ENCODE results near the gene EEF2K.
A peak's percentile ranks its signal among the peaks of the same experiment; 100 is the strongest.

Gene EEF2K

GRCh38 chr16:22291860-22292318 lies 85.8 kb downstream of the EEF2K start:
- Histone ChIP-seq H3K9me3 (ENCODE audit: severe bottlenecking) (no peaks in the 10 kb centered on the region), H3K27me3 (ENCODE audit: insufficient read depth, low read depth, severe bottlenecking) (no peaks in the 10 kb centered on the region), H3K36me3 (no peaks in the 10 kb centered on the region; the same call in none of the 2 replicates), H3K27ac (no peak overlapping the region), H3K4me3 (ENCODE audit: low read depth, low read length) (no peak overlapping the region)
- TF ChIP-seq CTCF (IDR thresholded peaks at IDR 0.05; ENCODE audit: low read depth, low read length): no peak
- DNase-seq: no peak

- no peak for TF ChIP-seq CTCF (IDR thresholded peaks at IDR 0.05; ENCODE audit: low read depth, low read length)
- no peaks in the 10 kb centered on the region for H3K27me3 ChIP-seq (ENCODE audit: insufficient read depth, low read depth, severe bottlenecking)
- H3K4me3 ChIP-seq (ENCODE audit: low read depth, low read length): no peak overlapping the region
- DNase-seq: no peak
- peaks cover under 1% of the 10 kb centered on the region for H3K36me3 ChIP-seq
- no peak overlapping the region for H3K27ac ChIP-seq
- no peaks in the 10 kb centered on the region for H3K9me3 ChIP-seq (ENCODE audit: severe bottlenecking)
These were observed 86.2 kb downstream of the EEF2K start for GRCh38 chr16:22292320-22292719.

GRCh38 chr16:22293137-22294106 lies 87.3 kb downstream of the EEF2K start:
- no peaks in the 10 kb centered on the region for H3K27me3 ChIP-seq (ENCODE audit: insufficient read depth, low read depth, severe bottlenecking)
- H3K27ac ChIP-seq: no peak overlapping the region
- no peak for TF ChIP-seq CTCF (IDR thresholded peaks at IDR 0.05; ENCODE audit: low read depth, low read length)
- no peak for DNase-seq
- peaks cover 12% of the 10 kb centered on the region for H3K36me3 ChIP-seq
- H3K9me3 ChIP-seq (ENCODE audit: severe bottlenecking): no peaks in the 10 kb centered on the region
- H3K4me3 ChIP-seq (ENCODE audit: low read depth, low read length): no peak overlapping the region

GRCh38 chr16:22296225-22297113 lies 90.4 kb downstream of the EEF2K start:
- H3K36me3 ChIP-seq: peaks cover 29% of the 10 kb centered on the region
- DNase-seq: no peak
- peak overlapping the region; percentile 64 for H3K27ac ChIP-seq
- no peak for TF ChIP-seq CTCF (IDR thresholded peaks at IDR 0.05; ENCODE audit: low read depth, low read length)
- no peaks in the 10 kb centered on the region for H3K9me3 ChIP-seq (ENCODE audit: severe bottlenecking)
- H3K4me3 ChIP-seq (ENCODE audit: low read depth, low read length): peak overlapping the region; percentile 98
- no peaks in the 10 kb centered on the region for H3K27me3 ChIP-seq (ENCODE audit: insufficient read depth, low read depth, severe bottlenecking)

- peak; percentile 83 for TF ChIP-seq CTCF (IDR thresholded peaks at IDR 0.05; ENCODE audit: low read depth, low read length)
- peak; percentile 97 for DNase-seq
- peak within 1 kb of the TSS; percentile 98 for H3K4me3 ChIP-seq (ENCODE audit: low read depth, low read length)
- H3K9me3 ChIP-seq (ENCODE audit: severe bottlenecking): no peaks in the 10 kb centered on the region
- H3K36me3 ChIP-seq: peaks cover 33% of the 10 kb centered on the region
- H3K27ac ChIP-seq: peak within 1 kb of the TSS; percentile 90
- no peaks in the 10 kb centered on the region for H3K27me3 ChIP-seq (ENCODE audit: insufficient read depth, low read depth, severe bottlenecking)
These were observed 91.2 kb downstream of the EEF2K start, which contains the start of gene POLR3E for GRCh38 chr16:22297114-22297870. Gene POLR3E, plus strand, starts transcription at chr16:22297409. Its CDS starts 5,560 bp downstream, at chr16:22302969.

All from WERI-Rb-1 (cell line).